Measurements from ENCODE around the gene ZNF710. TPM values are rescaled to one million over a fixed set of nuclear protein-coding genes. Genes with fewer than 3 reads are reported as not detected.
"Not testable (repeated sequence)": the region's sequence is repeated elsewhere in the genome, so short reads cannot be mapped to it uniquely, and the experiment has no call there.

The ZNF710 gene
- polyA plus RNA-seq, 1 experiment, result 2.2 TPM

DNA sequence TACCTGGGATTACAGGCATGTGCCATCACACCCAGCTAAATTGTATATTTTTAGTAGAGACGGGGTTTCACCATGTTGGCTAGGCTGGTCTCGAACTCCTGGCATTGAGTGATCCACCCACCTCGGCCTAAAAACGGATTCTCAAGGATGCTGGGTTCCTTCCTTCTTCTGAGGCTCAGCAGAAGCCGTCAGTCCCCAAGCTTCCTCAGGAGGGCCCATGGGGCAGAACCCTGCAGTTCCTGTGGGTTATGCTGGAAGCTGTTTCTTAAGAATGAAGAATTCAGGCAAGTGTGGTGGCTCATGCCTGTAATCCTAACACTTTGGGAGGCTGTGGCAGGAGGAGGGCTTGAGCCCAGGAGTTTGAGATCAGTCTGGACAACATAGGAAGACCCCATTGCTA lies 29.0 kb upstream of the ZNF710 start:
- H3K9me3 ChIP-seq (ENCODE audit: control insufficient read depth, insufficient read depth, low read length), result no peaks in the 10 kb centered on the region
- no peak overlapping the region for H3K27ac ChIP-seq (ENCODE audit: low read depth, low read length)
- TF ChIP-seq CTCF (IDR thresholded peaks at IDR 0.05; ENCODE audit: low read depth, low read length), result no peak
- peaks cover 5% of the 10 kb centered on the region for H3K27me3 ChIP-seq (ENCODE audit: control insufficient read depth, insufficient read depth, low read length)
- no peak overlapping the region for H3K4me3 ChIP-seq (ENCODE audit: low read depth, low read length)
- ChIA-PET CTCF (interaction anchor here (0.7 to 1.7 kb wide), 10 partner anchors 10 to 231 kb away, joined by 3 to 7 read pairs (median 4); no protein-coding TSS in a partner anchor), POLR2A (no interaction called here)
- no peak for DNase-seq (ENCODE audit: low read depth, low spot score)

GRCh38 chr15:89975482-89976245 lies 25.5 kb upstream of the ZNF710 start:
- peaks cover 4% of the 10 kb centered on the region; the same call in 1 of the 2 replicates for H3K9me3 ChIP-seq (ENCODE audit: control insufficient read depth, insufficient read depth, low read length)
- no peak overlapping the region for H3K4me3 ChIP-seq (ENCODE audit: low read depth, low read length)
- POLR2A ChIA-PET, result no interaction called here
- TF ChIP-seq CTCF (IDR thresholded peaks at IDR 0.05; ENCODE audit: low read depth, low read length), result no peak
- H3K27ac ChIP-seq (ENCODE audit: low read depth, low read length), result no peak overlapping the region
- H3K27me3 ChIP-seq (ENCODE audit: control insufficient read depth, insufficient read depth, low read length), result peaks cover 13% of the 10 kb centered on the region
- no peak for DNase-seq (ENCODE audit: low read depth, low spot score)
- CTCF ChIA-PET, result no interaction called here

DNA sequence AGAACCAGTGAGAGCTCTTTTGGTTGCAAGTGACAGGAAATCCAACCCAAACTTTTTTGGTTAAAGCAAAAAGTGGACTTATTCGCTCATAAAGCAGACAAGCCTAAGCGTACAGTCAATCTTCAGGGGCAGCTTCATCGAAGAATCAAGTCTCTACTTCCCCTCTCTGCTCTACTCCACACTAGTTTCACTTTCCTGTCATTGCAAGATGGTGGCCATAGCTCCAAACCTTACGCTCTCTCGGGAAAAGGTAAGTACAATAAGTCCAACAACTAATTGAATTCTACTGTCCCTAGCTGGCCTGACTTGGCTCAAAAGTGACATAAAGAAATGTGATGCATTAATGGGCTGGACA lies 24.9 kb upstream of the ZNF710 start:
- DNase-seq (ENCODE audit: low read depth, low spot score), result no peak
- Histone ChIP-seq H3K27me3 (ENCODE audit: control insufficient read depth, insufficient read depth, low read length) (peaks cover 17% of the 10 kb centered on the region), H3K27ac (ENCODE audit: low read depth, low read length) (no peak overlapping the region), H3K9me3 (ENCODE audit: control insufficient read depth, insufficient read depth, low read length) (peaks cover 4% of the 10 kb centered on the region; the same call in 1 of the 2 replicates), H3K4me3 (ENCODE audit: low read depth, low read length) (no peak overlapping the region)
- ChIA-PET POLR2A (no interaction called here), CTCF (no interaction called here)
- TF ChIP-seq CTCF (IDR thresholded peaks at IDR 0.05; ENCODE audit: low read depth, low read length), result no peak

GRCh38 chr15:89977836-89978235 lies 23.3 kb upstream of the ZNF710 start:
- H3K4me3 ChIP-seq (ENCODE audit: low read depth, low read length); H3K27ac ChIP-seq (ENCODE audit: low read depth, low read length); CTCF ChIA-PET; DNase-seq (ENCODE audit: low read depth, low spot score); H3K9me3 ChIP-seq (ENCODE audit: control insufficient read depth, insufficient read depth, low read length); POLR2A ChIA-PET: not testable (repeated sequence)
- peaks cover 31% of the 10 kb centered on the region for H3K27me3 ChIP-seq (ENCODE audit: control insufficient read depth, insufficient read depth, low read length)

DNA sequence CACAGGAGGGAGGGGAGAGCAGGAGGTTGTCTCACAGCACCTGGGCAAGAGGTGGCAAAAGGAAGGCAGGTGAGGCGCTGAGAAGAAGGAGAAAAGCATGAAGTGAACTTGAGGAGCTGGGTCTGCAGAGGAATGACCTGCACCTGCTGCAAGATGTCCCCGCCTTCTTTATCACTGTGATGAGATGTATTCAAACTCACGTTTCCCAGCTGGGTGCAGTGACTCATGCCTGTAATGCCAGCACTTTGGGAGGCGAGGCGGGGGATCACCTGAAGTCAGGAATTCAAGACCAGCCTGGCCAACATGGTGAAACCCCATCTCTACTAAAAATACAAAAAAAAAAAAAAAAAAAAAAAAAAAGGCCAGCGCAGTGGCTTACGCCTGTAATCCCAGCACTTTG lies 22.2 kb upstream of the ZNF710 start:
- POLR2A ChIA-PET, result no interaction called here
- peaks cover 4% of the 10 kb centered on the region; the same call in 1 of the 2 replicates for H3K9me3 ChIP-seq (ENCODE audit: control insufficient read depth, insufficient read depth, low read length)
- CTCF ChIA-PET, result interaction anchor here (0.6 kb wide), 1 partner anchor 944 kb away, joined by 4 read pairs; no protein-coding TSS in a partner anchor

More for the DNA sequence above, 22.2 kb upstream of the ZNF710 start:
- no peak for TF ChIP-seq CTCF (IDR thresholded peaks at IDR 0.05; ENCODE audit: low read depth, low read length)
- no peak for DNase-seq (ENCODE audit: low read depth, low spot score)
- Histone ChIP-seq H3K27ac (ENCODE audit: low read depth, low read length) (no peak overlapping the region), H3K4me3 (ENCODE audit: low read depth, low read length) (no peak overlapping the region), H3K27me3 (ENCODE audit: control insufficient read depth, insufficient read depth, low read length) (peaks cover 37% of the 10 kb centered on the region)
